Non-pigmented ciliary epithelial cell (primary cell): ENCODE data around the gene CCNB1IP1.
"Not testable (repeated sequence)": the region's sequence is repeated elsewhere in the genome, so short reads cannot be mapped to it uniquely, and the experiment has no call there.

Experiments used
- DNase-seq: peaks from one replicate; pipeline ENCODE4 v3.0.0-alpha.2; 2010; ENCODE audit warnings: low read depth

The CCNB1IP1 gene, protein sequence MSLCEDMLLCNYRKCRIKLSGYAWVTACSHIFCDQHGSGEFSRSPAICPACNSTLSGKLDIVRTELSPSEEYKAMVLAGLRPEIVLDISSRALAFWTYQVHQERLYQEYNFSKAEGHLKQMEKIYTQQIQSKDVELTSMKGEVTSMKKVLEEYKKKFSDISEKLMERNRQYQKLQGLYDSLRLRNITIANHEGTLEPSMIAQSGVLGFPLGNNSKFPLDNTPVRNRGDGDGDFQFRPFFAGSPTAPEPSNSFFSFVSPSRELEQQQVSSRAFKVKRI

DNA sequence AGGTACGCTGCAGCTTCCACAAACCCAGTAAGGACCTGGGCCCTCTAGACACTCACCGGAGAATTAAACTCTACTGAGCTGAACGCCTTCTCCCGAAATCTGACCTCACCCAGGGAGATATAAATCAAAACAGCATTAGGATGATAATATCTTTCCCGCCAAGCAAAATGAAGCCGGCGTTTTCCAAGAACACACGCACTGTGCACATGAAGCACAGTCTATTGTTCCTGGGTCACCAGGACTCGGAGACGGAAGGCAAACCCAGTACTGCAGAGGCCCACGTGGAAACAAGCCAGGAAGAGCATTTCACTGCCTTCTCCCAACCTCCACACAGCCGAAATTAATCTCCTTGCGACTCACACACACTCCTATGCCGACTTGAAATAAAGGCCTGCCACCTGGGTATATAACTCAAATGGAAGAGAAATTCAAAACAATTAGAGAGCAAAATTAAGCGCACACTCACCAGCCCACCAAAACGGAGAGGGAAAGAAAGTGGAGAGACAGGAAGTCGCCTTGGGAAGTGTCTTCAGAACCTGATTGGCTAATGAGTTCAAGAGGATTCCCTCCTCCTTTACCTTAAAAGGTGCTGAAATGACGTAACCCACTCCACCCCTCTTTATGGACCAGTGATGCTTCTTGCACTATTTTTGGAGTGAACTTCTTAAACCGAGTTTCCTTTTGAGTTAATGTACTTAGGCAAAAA lies at the start of gene CCNB1IP1:
Gene CCNB1IP1, minus strand, starts transcription at position 492 of the 706 bp plus-strand sequence. CDS start 16,756 bp downstream, outside the sequence.
- peak; percentile 78 for DNase-seq

DNA sequence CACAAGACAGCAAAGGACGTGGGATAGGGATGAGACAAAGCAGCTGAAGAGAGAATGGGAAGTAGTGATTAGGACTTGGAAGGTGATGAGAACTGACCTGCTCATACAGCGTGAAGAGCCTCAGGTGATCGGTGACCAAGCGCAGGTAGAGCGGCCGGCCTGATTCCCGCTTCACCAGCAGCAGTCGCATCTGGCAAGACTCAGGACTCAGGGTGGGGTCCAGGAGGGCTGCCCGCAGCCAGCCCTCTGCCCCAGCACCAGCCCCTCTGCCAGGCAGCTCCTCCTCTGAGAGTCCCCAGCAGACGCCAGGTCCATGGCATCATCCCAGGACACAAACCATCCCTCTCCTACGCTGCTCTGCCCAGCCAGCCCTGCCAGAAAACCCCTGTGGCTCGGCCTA lies 49.4 kb upstream of the CCNB1IP1 start:
- no peak for DNase-seq

- DNase-seq = no peak
Observed at GRCh38 chr14:20381341-20381740, 48.3 kb upstream of the CCNB1IP1 start.

GRCh38 chr14:20380681-20381080 lies 47.6 kb upstream of the CCNB1IP1 start:
- no peak for DNase-seq

DNA sequence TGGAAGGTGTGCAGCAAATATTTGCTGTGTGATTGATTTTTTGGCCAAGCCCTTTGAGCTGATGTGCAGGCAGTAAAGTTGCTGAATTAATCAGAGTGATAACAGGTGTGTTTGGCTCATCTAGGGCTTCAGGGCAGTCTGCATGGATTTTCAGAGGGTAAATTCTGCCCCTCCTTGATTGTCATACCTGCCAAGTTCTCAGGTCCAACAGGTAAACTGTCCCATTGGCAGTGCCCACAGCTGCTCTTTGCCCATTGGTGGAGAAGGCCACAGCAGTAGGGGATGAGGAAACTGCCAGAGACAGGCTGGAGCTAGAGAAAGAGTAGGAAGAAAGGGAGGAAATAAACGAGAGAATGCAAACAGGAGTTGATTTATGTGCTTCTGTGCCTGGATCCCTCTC lies 46.7 kb upstream of the CCNB1IP1 start:
- DNase-seq = no peak

GRCh38 chr14:20377171-20377570 lies 44.1 kb upstream of the CCNB1IP1 start:
- DNase-seq = no peak

GRCh38 chr14:20376071-20376588 lies 43.1 kb upstream of the CCNB1IP1 start:
- DNase-seq = no peak

DNA sequence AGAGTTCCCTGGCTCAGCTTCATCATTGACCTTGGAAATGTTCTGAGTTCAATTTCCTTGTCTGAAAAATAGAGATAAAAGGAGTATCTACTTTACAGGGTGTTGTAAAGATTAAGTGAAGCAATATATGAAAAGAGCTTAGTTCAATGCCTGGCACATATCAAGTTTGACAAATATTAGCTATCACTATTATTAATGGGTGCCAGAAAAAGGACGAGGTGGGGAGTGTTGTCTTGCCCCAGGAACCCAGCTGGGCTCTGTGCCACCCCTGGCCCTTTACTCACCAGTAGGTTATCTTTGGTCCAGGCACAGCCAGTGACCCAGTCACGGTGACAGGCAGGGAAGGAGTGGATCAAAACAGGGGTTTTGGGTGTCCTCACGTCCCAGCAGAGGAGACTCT lies 42.4 kb upstream of the CCNB1IP1 start:
- no peak for DNase-seq

DNA sequence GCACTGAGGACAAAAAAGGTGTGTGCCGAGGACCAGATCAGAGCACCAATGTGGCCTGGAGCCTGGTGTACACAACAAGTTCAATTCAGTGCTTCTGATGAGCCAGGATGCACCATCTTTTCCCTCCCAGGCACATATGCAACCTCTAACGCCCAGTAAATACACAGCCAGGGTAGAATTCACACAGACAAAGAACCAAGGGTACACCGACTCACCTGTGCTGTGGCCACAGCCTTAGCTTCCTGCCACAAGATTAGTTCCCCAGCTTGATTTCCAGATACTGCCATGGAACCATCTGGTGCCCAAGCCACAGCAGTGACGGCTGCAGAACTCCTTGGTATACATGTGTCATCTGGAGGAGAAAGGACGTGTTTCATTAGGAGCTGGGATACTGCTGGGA lies 39.7 kb upstream of the CCNB1IP1 start:
- no peak for DNase-seq

DNA sequence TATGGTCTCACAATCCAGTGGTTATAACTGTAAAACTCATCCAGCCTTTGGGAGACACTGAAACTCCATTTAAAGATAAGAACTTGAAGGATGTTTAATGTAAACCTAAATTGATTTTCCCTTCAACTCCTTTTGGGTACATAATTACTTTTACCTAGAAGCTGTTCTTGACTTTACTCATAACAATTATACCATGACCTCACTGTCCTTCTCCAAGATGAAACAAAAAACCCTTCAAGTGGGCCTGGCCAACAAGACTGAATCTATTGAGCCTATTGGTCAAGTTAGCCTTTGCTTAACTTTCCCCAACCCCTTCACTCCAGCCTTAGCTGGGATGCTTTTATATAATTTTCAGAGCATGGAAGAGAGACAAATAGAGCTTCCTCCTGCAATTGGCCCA lies 32.8 kb upstream of the CCNB1IP1 start:
- DNase-seq = no peak

DNA sequence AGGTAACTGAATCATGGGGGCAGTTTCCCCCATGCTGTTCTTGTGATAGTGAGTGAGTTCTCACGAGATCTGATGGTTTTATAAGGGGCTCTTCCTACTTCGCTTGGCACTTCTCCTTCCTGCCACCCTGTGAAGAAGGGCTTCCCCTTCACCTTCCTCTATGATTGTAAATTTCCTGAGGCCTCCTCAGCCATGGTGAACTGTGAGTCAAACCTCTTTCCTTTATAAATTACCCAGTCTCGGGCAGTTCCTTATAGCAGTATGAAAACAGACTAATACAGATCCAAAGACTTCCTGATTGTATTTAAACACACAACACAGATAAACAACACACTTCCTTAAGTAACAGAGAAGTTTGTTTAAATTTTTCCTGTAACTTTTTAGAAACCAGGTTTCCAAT lies 25.4 kb upstream of the CCNB1IP1 start:
- not testable (repeated sequence) for DNase-seq

DNA sequence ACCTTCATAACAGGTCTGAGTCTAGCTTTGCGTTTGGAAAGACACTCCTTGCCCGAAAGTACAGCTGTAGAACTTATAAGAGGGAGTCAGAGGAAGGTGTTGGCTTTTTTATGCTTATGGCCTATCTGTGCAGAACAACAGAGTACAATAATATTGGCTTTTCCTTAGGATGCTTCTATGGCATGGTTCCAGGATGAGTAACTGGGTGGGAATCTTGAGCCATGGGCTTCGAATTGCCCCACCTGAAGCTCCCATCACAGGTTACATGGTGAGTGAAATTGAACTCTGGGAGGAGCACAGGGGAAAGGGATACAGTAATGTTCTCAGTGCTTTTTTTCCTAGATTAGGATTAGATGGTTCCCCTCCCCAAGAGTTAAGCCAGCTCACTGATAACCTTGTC lies 23.3 kb upstream of the CCNB1IP1 start:
- no peak for DNase-seq

GRCh38 chr14:20350860-20351259 lies 17.8 kb upstream of the CCNB1IP1 start:
- no peak for DNase-seq

DNA sequence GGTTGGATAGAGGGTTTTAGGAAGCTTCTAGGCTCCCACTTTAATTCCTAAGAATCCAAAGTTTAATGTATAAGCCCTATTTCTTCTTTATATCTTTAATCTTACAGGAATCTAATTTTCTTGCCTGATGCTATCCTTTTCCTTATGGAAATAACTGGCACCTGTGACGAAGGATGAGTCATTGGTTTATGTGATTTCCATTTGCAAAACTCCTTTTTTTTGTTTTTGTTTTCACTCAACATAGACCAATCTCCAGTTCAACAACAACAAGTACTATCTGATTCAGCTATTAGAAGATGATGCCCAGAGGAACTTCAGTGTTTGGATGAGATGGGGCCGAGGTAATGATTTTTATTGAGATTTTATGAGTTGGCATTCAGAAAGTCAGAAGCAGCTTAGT lies 17.2 kb upstream of the CCNB1IP1 start:
- DNase-seq = no peak

DNA sequence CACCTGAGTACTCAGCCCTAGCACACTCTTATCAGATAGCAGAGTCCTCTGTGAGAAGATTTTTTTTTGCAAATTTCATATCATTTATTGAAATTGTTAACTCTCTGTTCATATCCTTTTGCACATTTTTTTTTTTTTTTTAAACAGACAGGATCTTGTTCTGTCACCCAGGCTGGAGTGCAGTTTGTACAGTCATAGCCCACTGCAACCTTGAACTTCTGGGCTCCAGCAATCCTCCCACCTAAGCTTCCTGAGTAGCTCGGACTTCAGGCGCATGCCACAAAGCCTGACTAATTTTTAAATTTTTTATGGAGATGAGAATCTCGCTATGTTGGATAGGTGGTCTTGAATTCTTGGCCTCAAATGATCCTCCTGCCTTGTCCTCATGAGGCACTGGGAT lies 14.7 kb upstream of the CCNB1IP1 start:
- no peak for DNase-seq

GRCh38 chr14:20346713-20347112 lies 13.6 kb upstream of the CCNB1IP1 start:
- DNase-seq = no peak

- no peak for DNase-seq
Observed at GRCh38 chr14:20345366-20345765, 12.3 kb upstream of the CCNB1IP1 start.

DNA sequence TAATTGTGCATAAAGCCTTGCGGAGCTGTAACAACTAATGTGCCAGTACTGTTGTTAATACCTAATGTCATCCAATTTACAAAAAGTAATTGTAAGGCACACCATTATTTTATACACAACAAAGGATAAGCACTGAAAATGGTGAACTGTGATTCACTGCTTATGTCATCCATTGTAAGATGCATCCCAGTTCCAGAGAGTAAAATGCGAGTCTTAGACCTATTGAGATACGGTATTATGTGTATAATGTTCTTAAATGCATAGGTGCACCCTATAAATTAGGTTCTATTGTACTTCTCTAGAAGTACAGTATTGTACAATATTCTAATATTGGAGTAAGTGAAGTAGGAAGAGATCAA lies 10.8 kb upstream of the CCNB1IP1 start:
- no peak for DNase-seq

GRCh38 chr14:20343092-20343861 lies 10.2 kb upstream of the CCNB1IP1 start, which contains the start of gene PARP2:
TSS of gene PARP2 (plus strand) at chr14:20343635. CDS start at chr14:20343642, 7 bp downstream.
- peak; percentile 99 for DNase-seq

- DNase-seq = no peak
Observed at GRCh38 chr14:20341646-20342045, 8.6 kb upstream of the CCNB1IP1 start.

GRCh38 chr14:20341032-20341431 lies 8.0 kb upstream of the CCNB1IP1 start:
- DNase-seq = not testable (repeated sequence)

DNA sequence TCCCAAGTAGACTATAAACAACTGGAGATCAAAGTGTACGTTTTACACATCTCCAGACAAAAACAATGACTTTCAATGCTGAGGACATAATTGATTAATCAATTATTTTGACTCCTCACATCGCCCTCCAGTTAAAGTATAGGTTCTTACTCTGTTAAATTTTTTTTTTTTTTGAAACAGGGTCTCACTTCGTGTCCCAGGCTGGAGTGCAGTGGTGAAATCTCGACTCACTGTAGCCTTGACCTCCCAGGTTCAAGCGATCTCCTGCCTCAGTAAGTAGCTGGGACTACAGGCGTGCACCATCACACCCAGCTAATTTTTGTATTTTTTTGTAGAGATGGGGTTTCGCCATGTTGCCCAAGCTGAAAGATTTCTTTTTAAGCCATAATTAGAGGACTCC lies 938 bp upstream of the CCNB1IP1 start:
- DNase-seq = no peak

DNA sequence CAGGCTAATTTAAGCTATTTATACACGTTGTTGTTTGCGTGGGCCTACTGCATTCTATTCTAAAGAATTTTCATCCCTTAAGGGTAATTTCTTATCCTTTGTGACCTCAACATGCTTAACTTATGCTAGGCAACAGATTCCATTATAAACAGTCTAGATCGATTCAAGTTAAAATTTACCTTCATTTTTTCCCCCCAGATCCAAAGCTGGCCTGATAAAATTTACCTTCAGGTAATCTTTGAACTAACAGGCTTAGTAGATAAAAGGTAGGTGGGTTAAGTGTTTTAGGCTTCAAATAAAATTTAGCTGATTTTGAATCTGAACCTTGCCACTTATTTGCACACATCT lies 389 bp upstream of the CCNB1IP1 start:
- no peak for DNase-seq
